ENCODE results near the gene EBF4. TPM values are rescaled to one million over a fixed set of nuclear protein-coding genes. Genes with fewer than 3 reads are reported as not detected.

Gene EBF4
- total RNA-seq, 2 donors from 2014 or later = 6.4 to 12.1 TPM

DNA sequence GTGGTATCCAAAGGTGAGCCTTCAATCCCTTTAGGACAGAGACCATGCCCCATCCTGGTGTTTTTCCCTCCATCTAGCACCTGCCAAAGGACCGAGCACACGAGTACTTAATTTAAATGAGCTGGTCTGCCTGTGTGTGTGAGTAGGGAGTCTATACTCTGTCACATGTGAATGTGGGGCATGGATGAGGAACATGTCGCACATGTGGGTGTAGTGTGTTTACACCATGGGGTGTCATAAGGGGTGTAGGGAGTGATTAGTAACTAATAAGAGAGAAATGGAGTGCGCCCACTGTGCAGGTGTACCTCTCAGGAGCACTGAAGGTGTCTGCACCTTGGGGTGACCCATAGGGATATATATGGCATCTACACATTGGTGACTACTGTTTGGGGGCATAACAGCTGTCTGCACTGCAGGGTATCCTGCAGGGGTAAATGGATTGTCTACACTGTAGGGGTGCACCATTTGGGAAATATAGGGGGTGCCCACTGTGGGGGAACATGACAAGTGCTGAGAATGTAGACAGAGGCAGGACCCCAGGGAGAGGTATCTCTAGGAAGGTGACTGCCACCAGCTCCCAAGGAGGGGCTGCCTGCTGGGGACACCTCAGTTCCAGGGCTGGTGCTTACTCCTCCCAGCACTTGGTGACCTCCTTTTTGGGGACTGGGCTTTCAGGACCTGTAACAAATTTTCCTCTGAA, 53.5 kb downstream of the EBF4 start:
- H3K27ac Mint-ChIP-seq = no peak overlapping the region
- peaks cover 94% of the 10 kb centered on the region for H3K27me3 ChIP-seq (ENCODE audit: control insufficient read depth, insufficient read depth, low read length, poor library complexity, severe bottlenecking)

DNA sequence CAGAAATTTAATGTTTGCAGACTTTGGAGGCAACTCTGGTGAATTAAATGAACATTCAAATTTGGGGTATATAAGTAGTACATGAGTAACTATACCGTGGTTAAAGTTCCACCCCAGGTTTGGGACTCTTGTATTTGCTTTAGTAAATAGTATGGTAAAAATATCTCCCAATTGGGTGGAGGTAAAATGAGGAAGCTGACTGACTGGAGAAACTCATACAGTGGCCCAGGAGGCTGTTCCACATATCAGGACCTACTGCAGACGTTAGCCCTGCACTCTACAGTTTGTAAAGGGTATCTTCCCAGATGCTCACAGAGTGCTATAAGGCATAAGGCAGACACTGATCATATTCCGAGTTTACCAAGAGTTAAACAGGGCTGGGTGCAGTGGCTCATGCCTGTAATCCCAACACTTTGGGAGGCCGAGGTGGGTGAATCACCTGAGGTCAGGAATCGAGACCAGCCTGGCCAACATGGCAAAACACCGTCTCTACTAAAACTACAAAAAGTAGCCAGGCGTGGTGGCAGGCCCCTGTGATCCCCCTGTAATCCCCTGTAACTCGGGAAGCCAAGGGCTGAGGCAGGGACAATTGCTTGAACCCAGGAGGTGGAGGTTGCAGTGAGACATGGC, 54.2 kb downstream of the EBF4 start:
- TF ChIP-seq, protein P1, sequence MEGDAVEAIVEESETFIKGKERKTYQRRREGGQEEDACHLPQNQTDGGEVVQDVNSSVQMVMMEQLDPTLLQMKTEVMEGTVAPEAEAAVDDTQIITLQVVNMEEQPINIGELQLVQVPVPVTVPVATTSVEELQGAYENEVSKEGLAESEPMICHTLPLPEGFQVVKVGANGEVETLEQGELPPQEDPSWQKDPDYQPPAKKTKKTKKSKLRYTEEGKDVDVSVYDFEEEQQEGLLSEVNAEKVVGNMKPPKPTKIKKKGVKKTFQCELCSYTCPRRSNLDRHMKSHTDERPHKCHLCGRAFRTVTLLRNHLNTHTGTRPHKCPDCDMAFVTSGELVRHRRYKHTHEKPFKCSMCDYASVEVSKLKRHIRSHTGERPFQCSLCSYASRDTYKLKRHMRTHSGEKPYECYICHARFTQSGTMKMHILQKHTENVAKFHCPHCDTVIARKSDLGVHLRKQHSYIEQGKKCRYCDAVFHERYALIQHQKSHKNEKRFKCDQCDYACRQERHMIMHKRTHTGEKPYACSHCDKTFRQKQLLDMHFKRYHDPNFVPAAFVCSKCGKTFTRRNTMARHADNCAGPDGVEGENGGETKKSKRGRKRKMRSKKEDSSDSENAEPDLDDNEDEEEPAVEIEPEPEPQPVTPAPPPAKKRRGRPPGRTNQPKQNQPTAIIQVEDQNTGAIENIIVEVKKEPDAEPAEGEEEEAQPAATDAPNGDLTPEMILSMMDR (conservative IDR thresholded peaks at IDR 0.05) = no peak
- H3K27me3 ChIP-seq (ENCODE audit: control insufficient read depth, insufficient read depth, low read length, poor library complexity, severe bottlenecking) = peaks cover 94% of the 10 kb centered on the region
- WGBS, 2 experiments (ENCODE audit: insufficient coverage in 1 of 2, insufficient read length in 1 of 2) = 69 to 84% methylated on average over 6 to 8 of the region's 8 CpGs
- H3K4me3 Mint-ChIP-seq = no peak overlapping the region
- H3K36me3 ChIP-seq (ENCODE audit: control insufficient read depth, insufficient read depth, low read length) = no peaks in the 10 kb centered on the region
- no peak for DNase-seq
- H3K27ac ChIP-seq (ENCODE audit: low read depth, low read length) = no peak overlapping the region
- H3K4me3 ChIP-seq (ENCODE audit: low read length) = no peak overlapping the region
- no peak overlapping the region for H3K9ac ChIP-seq (ENCODE audit: extremely low read depth, low read length, poor library complexity, severe bottlenecking)
- H3K9me3 Mint-ChIP-seq = no peaks in the 10 kb centered on the region
- H3K27ac Mint-ChIP-seq = no peak overlapping the region
- peaks cover 96% of the 10 kb centered on the region for H3K27me3 Mint-ChIP-seq (ENCODE audit: insufficient read depth)
- H3K4me1 ChIP-seq (ENCODE audit: control insufficient read depth, insufficient read depth, low read length) = no peaks in the 10 kb centered on the region
- H3K9me3 ChIP-seq (ENCODE audit: control insufficient read depth, low read length) = no peaks in the 10 kb centered on the region
- H3K36me3 Mint-ChIP-seq (ENCODE audit: low read depth) = no peaks in the 10 kb centered on the region
- H3K4me1 Mint-ChIP-seq = peaks cover 13% of the 10 kb centered on the region

More for the DNA sequence above, 53.5 kb downstream of the EBF4 start:
- Histone ChIP-seq H3K36me3 (ENCODE audit: control insufficient read depth, insufficient read depth, low read length) (no peaks in the 10 kb centered on the region), H3K4me3 (ENCODE audit: low read length) (no peak overlapping the region), H3K9me3 (ENCODE audit: control insufficient read depth, low read length) (no peaks in the 10 kb centered on the region), H3K9ac (ENCODE audit: extremely low read depth, low read length, poor library complexity, severe bottlenecking) (no peak overlapping the region), H3K4me1 (ENCODE audit: control insufficient read depth, insufficient read depth, low read length) (no peaks in the 10 kb centered on the region), H3K27ac (ENCODE audit: low read depth, low read length) (no peak overlapping the region)
- TF ChIP-seq, protein P1 (conservative IDR thresholded peaks at IDR 0.05) = no peak
- DNase-seq = no peak
- H3K27me3 Mint-ChIP-seq (ENCODE audit: insufficient read depth) = peaks cover 98% of the 10 kb centered on the region
- no peaks in the 10 kb centered on the region for H3K36me3 Mint-ChIP-seq (ENCODE audit: low read depth)
- H3K4me3 Mint-ChIP-seq = no peak overlapping the region
- H3K4me1 Mint-ChIP-seq = peaks cover 13% of the 10 kb centered on the region
- 83 to 100% methylated on average over 2 to 4 of the region's 4 CpGs for WGBS, 2 experiments (ENCODE audit: insufficient coverage in 1 of 2, insufficient read length in 1 of 2)
- no peaks in the 10 kb centered on the region for H3K9me3 Mint-ChIP-seq

DNA sequence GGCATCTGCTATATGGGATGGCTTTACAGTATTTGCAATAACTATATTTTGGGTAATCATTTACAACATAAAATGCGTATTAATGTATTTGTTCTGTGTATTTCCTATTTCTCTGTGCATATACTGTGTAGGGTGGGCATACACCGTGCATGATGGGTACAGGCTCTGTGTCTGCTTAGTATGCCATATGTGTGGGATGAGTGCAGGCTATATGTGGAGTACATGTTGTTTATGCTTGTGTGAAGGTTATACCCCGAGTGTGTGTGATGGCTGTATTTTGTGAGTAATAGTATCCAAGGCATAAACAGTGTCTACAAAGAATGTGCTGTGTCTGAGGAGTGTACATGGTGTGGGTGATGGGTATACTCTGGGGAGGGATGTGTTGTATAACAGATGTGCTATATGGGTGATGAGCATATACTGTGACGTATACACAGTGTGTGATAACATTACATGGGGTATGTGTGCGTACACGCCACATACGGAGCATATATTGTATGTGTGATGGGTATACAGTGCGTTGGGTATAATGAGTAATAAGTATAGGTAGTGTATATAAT, 55.2 kb downstream of the EBF4 start:
- WGBS, 2 experiments (ENCODE audit: insufficient coverage in 1 of 2, insufficient read length in 1 of 2) = 91 to 94% methylated on average over 7 to 8 of the region's 8 CpGs
- DNase-seq = no peak
- Histone ChIP-seq H3K9me3 (ENCODE audit: control insufficient read depth, low read length) (no peaks in the 10 kb centered on the region), H3K36me3 (ENCODE audit: control insufficient read depth, insufficient read depth, low read length) (no peaks in the 10 kb centered on the region), H3K9ac (ENCODE audit: extremely low read depth, low read length, poor library complexity, severe bottlenecking) (no peak overlapping the region), H3K4me1 (ENCODE audit: control insufficient read depth, insufficient read depth, low read length) (no peaks in the 10 kb centered on the region), H3K27ac (ENCODE audit: low read depth, low read length) (no peak overlapping the region), H3K27me3 (ENCODE audit: control insufficient read depth, insufficient read depth, low read length, poor library complexity, severe bottlenecking) (peaks cover 94% of the 10 kb centered on the region), H3K4me3 (ENCODE audit: low read length) (no peak overlapping the region)
- peaks cover 15% of the 10 kb centered on the region for H3K4me1 Mint-ChIP-seq
- H3K36me3 Mint-ChIP-seq (ENCODE audit: low read depth) = no peaks in the 10 kb centered on the region
- H3K9me3 Mint-ChIP-seq = no peaks in the 10 kb centered on the region
- TF ChIP-seq, protein P1 (conservative IDR thresholded peaks at IDR 0.05) = no peak
- H3K4me3 Mint-ChIP-seq = no peak overlapping the region
- no peak overlapping the region for H3K27ac Mint-ChIP-seq
- H3K27me3 Mint-ChIP-seq (ENCODE audit: insufficient read depth) = peaks cover 89% of the 10 kb centered on the region
